SK-N-SH treated with all-trans-retinoic acid at 6 μM for 48 hours (cell line): ENCODE measurements around the gene PCDHB5.
"Not testable (repeated sequence)": the region's sequence is repeated elsewhere in the genome, so short reads cannot be mapped to it uniquely, and the experiment has no call there.

ENCODE experiments used
- ATAC-seq: fragments of 200-7000 bp; cut with Tn5 transposase; 3 replicates; pipeline ENCODE4 v1.9.1; 2020; ENCODE audit warnings: mild to moderate bottlenecking, moderate library complexity
- BACH2 ChIP-seq: fragments of 250-450 bp; sonication (Bioruptor Pico); IDR thresholded peaks from 2 replicates; pipeline ENCODE4 v1.9.0; 2021; ENCODE audit warnings: mild to moderate bottlenecking, borderline replicate concordance
- ESRRG ChIP-seq: fragments of 250-450 bp; sonication (Bioruptor Pico); IDR thresholded peaks from 2 replicates; pipeline ENCODE4 v1.6.1; 2021; ENCODE audit warnings: mild to moderate bottlenecking
- GLIS3 ChIP-seq: fragments of 250-450 bp; sonication (Bioruptor Pico); IDR thresholded peaks from 2 replicates; pipeline ENCODE4 v1.5.0; 2020; ENCODE audit warnings: mild to moderate bottlenecking, moderate library complexity
- OSR1 ChIP-seq: fragments of 250-450 bp; sonication (Bioruptor Pico); IDR thresholded peaks from 2 replicates; pipeline ENCODE4 v1.8.0; 2022; ENCODE audit warnings: moderate library complexity, mild to moderate bottlenecking, inconsistent platforms
- POU6F1 ChIP-seq: fragments of 250-450 bp; sonication (Bioruptor Pico); IDR thresholded peaks from 2 replicates; pipeline ENCODE4 v1.8.0; 2021; ENCODE audit warnings: low read depth, mild to moderate bottlenecking, moderate library complexity, borderline replicate concordance
- PPARA ChIP-seq: fragments of 250-450 bp; sonication (Bioruptor Pico); IDR thresholded peaks from 2 replicates; pipeline ENCODE4 v1.5.0; 2020; ENCODE audit warnings: mild to moderate bottlenecking, borderline replicate concordance
- RARB ChIP-seq: fragments of 250-450 bp; sonication (Bioruptor Pico); IDR thresholded peaks from 2 replicates; pipeline ENCODE4 v1.8.0; 2021; ENCODE audit warnings: mild to moderate bottlenecking, moderate library complexity
- SNAI2 ChIP-seq: fragments of 250-450 bp; sonication (Bioruptor Pico); IDR thresholded peaks from 2 replicates; pipeline ENCODE4 v1.5.0; 2020; ENCODE audit warnings: mild to moderate bottlenecking, moderate library complexity
- TCF4 ChIP-seq: fragments of 250-450 bp; sonication (Bioruptor Pico); IDR thresholded peaks from 2 replicates; pipeline ENCODE4 v1.8.0; 2021; ENCODE audit warnings: mild to moderate bottlenecking, moderate library complexity, borderline replicate concordance
- TOX ChIP-seq: fragments of 250-450 bp; sonication (Bioruptor Pico); IDR thresholded peaks from 2 replicates; pipeline ENCODE4 v1.8.0; 2021; ENCODE audit warnings: mild to moderate bottlenecking, moderate library complexity, borderline replicate concordance
- TSHZ2 ChIP-seq: fragments of 250-450 bp; sonication (Bioruptor Pico); IDR thresholded peaks from 2 replicates; pipeline ENCODE4 v1.5.0; 2020; ENCODE audit warnings: mild to moderate bottlenecking, moderate library complexity
- ZC3H10 ChIP-seq: fragments of 250-450 bp; sonication (Bioruptor Pico); IDR thresholded peaks from 2 replicates; pipeline ENCODE4 v1.5.1; 2021; ENCODE audit warnings: mild to moderate bottlenecking, moderate library complexity
- ZFP3 ChIP-seq: fragments of 250-450 bp; sonication (Bioruptor Pico); IDR thresholded peaks from 2 replicates; pipeline ENCODE4 v1.5.0; 2020; ENCODE audit warnings: mild to moderate bottlenecking, moderate library complexity
- ZFP30 ChIP-seq: fragments of 450-650 bp; formaldehyde crosslinking; IDR thresholded peaks from 2 replicates; pipeline ENCODE4 v1.5.0; 2022; ENCODE audit warnings: mild to moderate bottlenecking, moderate library complexity
- ZNF70 ChIP-seq: fragments of 450-650 bp; formaldehyde crosslinking; IDR thresholded peaks from 2 replicates; pipeline ENCODE4 v1.5.0; 2020; ENCODE audit warnings: mild to moderate bottlenecking, moderate library complexity
- ZNF8 ChIP-seq: fragments of 450-650 bp; formaldehyde crosslinking; IDR thresholded peaks from 2 replicates; pipeline ENCODE4 v1.5.0; 2020; ENCODE audit warnings: mild to moderate bottlenecking, moderate library complexity
- TF ChIP-seq, protein P1 (sequence below): fragments of 250-450 bp; sonication (Bioruptor Pico); IDR thresholded peaks from 2 replicates; pipeline ENCODE4 v1.8.0; 2020; ENCODE audit warnings: mild to moderate bottlenecking, moderate library complexity, borderline replicate concordance

Gene PCDHB5

GRCh38 chr5:141150993-141151325, 16.0 kb downstream of the PCDHB5 start:
- no peak for TF ChIP-seq SNAI2 (CRISPR knock-in tag)
- TF ChIP-seq TSHZ2 (CRISPR knock-in tag): no peak
- TF ChIP-seq GLIS3 (CRISPR knock-in tag): no peak
- TF ChIP-seq ZFP3 (CRISPR knock-in tag): no peak
- TF ChIP-seq PPARA (CRISPR knock-in tag): no peak
- TF ChIP-seq ESRRG (CRISPR knock-in tag): no peak
- TF ChIP-seq OSR1 (CRISPR knock-in tag): no peak
- TF ChIP-seq TCF4 (CRISPR knock-in tag): no peak
- TF ChIP-seq ZNF8 (CRISPR knock-in tag): no peak
- no peak for ATAC-seq

- not testable (repeated sequence) for ATAC-seq
These were observed 16.6 kb downstream of the PCDHB5 start for GRCh38 chr5:141151632-141152031.

DNA sequence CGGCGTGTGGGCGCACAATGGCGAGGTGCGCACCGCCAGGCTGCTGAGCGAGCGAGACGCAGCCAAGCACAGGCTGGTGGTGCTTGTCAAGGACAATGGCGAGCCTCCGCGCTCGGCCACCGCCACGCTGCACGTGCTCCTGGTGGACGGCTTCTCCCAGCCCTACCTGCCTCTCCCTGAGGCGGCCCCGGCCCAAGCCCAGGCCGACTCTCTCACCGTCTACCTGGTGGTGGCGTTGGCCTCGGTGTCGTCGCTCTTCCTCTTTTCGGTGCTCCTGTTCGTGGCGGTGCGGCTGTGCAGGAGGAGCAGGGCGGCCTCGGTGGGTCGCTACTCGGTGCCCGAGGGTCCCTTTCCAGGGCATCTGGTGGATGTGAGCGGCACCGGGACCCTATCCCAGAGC, 17.1 kb downstream of the PCDHB5 start:
- ATAC-seq: not testable (repeated sequence)

GRCh38 chr5:141155540-141156374, 20.8 kb downstream of the PCDHB5 start:
- TF ChIP-seq POU6F1 (CRISPR knock-in tag): no peak
- no peak for TF ChIP-seq ZNF70 (CRISPR knock-in tag)
- TF ChIP-seq ZFP3 (CRISPR knock-in tag): no peak
- no peak for TF ChIP-seq TCF4 (CRISPR knock-in tag)
- TF ChIP-seq ZC3H10 (CRISPR knock-in tag): no peak
- no peak for TF ChIP-seq RARB (CRISPR knock-in tag)
- TF ChIP-seq BACH2 (CRISPR knock-in tag): no peak
- no peak for TF ChIP-seq ESRRG (CRISPR knock-in tag)
- TF ChIP-seq ZFP30: no peak
- TF ChIP-seq TSHZ2 (CRISPR knock-in tag): no peak
- TF ChIP-seq, protein P1, sequence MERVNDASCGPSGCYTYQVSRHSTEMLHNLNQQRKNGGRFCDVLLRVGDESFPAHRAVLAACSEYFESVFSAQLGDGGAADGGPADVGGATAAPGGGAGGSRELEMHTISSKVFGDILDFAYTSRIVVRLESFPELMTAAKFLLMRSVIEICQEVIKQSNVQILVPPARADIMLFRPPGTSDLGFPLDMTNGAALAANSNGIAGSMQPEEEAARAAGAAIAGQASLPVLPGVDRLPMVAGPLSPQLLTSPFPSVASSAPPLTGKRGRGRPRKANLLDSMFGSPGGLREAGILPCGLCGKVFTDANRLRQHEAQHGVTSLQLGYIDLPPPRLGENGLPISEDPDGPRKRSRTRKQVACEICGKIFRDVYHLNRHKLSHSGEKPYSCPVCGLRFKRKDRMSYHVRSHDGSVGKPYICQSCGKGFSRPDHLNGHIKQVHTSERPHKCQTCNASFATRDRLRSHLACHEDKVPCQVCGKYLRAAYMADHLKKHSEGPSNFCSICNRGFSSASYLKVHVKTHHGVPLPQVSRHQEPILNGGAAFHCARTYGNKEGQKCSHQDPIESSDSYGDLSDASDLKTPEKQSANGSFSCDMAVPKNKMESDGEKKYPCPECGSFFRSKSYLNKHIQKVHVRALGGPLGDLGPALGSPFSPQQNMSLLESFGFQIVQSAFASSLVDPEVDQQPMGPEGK (CRISPR knock-in tag): no peak
- TF ChIP-seq TOX (CRISPR knock-in tag): no peak
- TF ChIP-seq GLIS3 (CRISPR knock-in tag): no peak
- TF ChIP-seq, all 23 proteins: peak for 0
- ATAC-seq: no peak

GRCh38 chr5:141157356-141157755, 22.4 kb downstream of the PCDHB5 start:
- not testable (repeated sequence) for ATAC-seq

GRCh38 chr5:141157901-141158300, 22.9 kb downstream of the PCDHB5 start:
- ATAC-seq: not testable (repeated sequence)
